Activated naive CD4-positive, alpha-beta T cell treated with anti-CD3 and anti-CD28 coated beads, Interleukin-2, amount 10 ng/mL, durations not matched to agents 7 days and 5 days (primary cell): ENCODE measurements around the gene ZBTB16.

Source experiments
- CTCF ChIA-PET: fragments of 350-600 bp; sonication (Branson Sonifier 250); formaldehyde crosslinking; loops from one replicate; lab custom pipeline; 2021; ENCODE audit warnings: antibody characterized with exemption; lab: Charles Lee
- DNase-seq: peaks from one replicate; pipeline ENCODE4 v3.0.0-alpha.2; 2020
- H3K27ac Mint-ChIP-seq: one replicate; pipeline ENCODE4 v1.8.0; 2021; ENCODE audit warnings: mild to moderate bottlenecking, moderate library complexity, mixed read lengths
- H3K27me3 Mint-ChIP-seq: one replicate; pipeline ENCODE4 v1.8.0; 2021; ENCODE audit warnings: mild to moderate bottlenecking, mixed read lengths
- H3K36me3 Mint-ChIP-seq: one replicate; pipeline ENCODE4 v1.8.0; 2021; ENCODE audit warnings: mixed read lengths
- H3K4me1 Mint-ChIP-seq: one replicate; pipeline ENCODE4 v1.8.0; 2021; ENCODE audit warnings: mixed read lengths
- H3K4me3 Mint-ChIP-seq: one replicate; pipeline ENCODE4 v1.8.0; 2021; ENCODE audit warnings: mild to moderate bottlenecking, moderate library complexity, mixed read lengths
- H3K9me3 Mint-ChIP-seq: one replicate; pipeline ENCODE4 v1.8.0; 2021; ENCODE audit warnings: mixed read lengths

The ZBTB16 gene

DNA sequence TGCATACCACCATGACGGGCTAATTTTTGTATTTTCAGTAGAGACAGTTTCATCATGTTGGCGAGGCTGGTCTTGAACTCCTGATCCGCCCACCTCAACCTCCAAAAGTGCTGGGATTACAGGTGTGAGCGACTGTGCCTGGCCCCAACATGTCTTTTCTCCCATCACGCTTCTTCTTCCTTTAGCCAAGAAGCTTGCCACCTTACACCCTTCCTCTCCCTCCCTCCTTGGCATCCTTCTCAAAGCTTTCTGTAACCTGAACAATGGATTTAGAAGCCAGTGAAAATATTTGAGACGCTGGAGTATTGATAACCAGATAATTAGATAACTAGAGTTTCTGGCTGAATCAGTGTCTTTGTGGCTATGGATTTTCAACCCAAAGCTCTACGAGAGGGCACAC, 225.4 kb downstream of the ZBTB16 start:
- CTCF ChIA-PET: no interaction called here

DNA sequence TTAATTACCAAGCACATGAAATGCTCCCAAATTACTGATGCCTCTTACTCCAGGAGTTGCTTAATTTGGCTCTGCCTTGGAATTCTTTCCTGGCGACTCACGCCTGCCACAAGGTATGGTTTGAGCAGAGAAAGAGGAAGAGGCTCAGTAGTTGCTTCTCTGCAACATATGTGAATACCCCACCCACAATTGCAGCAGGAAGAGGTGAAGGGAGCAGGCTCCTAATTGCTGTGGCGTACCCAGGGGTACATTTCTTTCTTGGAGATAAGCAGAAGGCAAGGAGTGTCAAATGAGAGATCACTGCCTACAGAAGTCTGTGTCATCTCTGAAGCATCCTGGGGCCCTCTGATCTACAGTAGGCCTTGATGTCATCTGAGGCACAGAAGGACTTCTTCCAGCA, 226.1 kb downstream of the ZBTB16 start:
- DNase-seq: no peak
- no peak overlapping the region for H3K4me3 Mint-ChIP-seq
- no peaks in the 10 kb centered on the region for H3K36me3 Mint-ChIP-seq
- H3K27me3 Mint-ChIP-seq: peaks cover 8% of the 10 kb centered on the region
- CTCF ChIA-PET: no interaction called here
- no peak overlapping the region for H3K27ac Mint-ChIP-seq
- H3K4me1 Mint-ChIP-seq: no peaks in the 10 kb centered on the region
- no peaks in the 10 kb centered on the region for H3K9me3 Mint-ChIP-seq

More for the DNA sequence above, 225.4 kb downstream of the ZBTB16 start:
- Mint-ChIP-seq H3K27ac (no peak overlapping the region), H3K4me3 (no peak overlapping the region), H3K9me3 (no peaks in the 10 kb centered on the region), H3K4me1 (no peaks in the 10 kb centered on the region), H3K27me3 (peaks cover 13% of the 10 kb centered on the region), H3K36me3 (no peaks in the 10 kb centered on the region)
- no peak for DNase-seq

DNA sequence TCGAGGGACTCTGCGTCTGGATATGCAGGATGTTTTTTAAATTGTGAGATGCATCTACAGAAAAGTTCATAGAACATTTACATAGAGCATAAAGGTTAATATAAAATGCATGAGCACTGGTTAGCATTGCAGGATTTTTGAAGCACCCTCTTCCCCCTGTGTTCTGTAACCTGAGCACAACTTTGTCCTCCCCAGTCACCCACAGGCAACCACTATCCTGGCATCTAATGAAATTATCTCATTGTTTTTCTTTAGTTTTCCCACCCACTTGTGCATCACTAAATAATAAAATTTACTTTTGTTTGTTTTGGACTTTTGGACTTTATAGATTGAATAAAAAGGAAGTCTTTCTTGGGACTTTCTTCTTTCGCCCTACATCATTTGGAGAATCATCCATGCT, 226.7 kb downstream of the ZBTB16 start:
- no peaks in the 10 kb centered on the region for H3K36me3 Mint-ChIP-seq
- no peak overlapping the region for H3K4me3 Mint-ChIP-seq
- CTCF ChIA-PET: no interaction called here
- no peak overlapping the region for H3K27ac Mint-ChIP-seq
- H3K9me3 Mint-ChIP-seq: no peaks in the 10 kb centered on the region
- no peaks in the 10 kb centered on the region for H3K4me1 Mint-ChIP-seq
- peaks cover 6% of the 10 kb centered on the region for H3K27me3 Mint-ChIP-seq
- DNase-seq: no peak

DNA sequence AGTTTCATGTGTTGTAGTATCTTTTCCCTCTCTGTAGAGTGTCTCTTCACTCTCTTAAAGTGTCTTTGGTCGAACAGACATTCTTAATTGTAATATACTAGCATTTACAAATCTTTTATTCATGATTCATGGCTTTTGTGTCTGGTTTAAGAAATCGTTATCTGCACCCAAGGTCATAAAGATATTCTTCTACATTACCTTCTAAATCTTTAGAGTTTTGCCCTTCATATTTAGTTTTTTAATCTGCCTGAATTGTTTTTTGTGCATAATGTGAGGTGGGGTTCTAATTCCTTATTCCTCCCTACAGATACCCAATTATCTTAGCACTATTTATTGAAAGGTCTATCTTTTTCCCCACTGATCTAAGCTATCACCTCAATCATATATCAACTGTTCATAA, 227.6 kb downstream of the ZBTB16 start:
- Mint-ChIP-seq H3K27me3 (peaks cover 6% of the 10 kb centered on the region), H3K4me3 (no peak overlapping the region), H3K4me1 (peaks cover 5% of the 10 kb centered on the region), H3K9me3 (no peaks in the 10 kb centered on the region), H3K27ac (no peak overlapping the region), H3K36me3 (no peaks in the 10 kb centered on the region)
- CTCF ChIA-PET: no interaction called here
- DNase-seq: no peak

DNA sequence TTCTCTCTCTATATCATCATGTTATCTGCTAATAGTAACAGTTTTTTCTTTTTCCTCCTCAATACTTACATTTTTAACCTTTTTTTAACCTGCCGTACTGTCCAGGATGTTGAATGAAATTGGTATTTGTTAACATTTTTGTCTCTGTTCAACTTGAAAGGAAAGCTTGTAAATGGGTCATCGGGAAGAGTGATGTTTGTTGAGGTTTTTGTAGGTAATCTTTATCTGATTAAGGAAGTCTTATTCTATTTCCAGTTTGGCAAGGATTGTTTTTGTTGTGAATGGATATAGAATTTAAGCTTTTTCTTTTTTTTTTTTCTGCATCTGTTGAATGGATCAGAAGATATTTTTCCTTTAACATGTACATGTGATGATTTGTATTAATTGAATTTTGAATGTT, 228.6 kb downstream of the ZBTB16 start:
- Mint-ChIP-seq H3K4me3 (no peak overlapping the region), H3K27ac (no peak overlapping the region), H3K27me3 (peaks cover 6% of the 10 kb centered on the region), H3K36me3 (no peaks in the 10 kb centered on the region), H3K4me1 (peaks cover 5% of the 10 kb centered on the region), H3K9me3 (no peaks in the 10 kb centered on the region)
- no peak for DNase-seq
- CTCF ChIA-PET: interaction anchor here (1.0 to 1.7 kb wide), 2 partner anchors 10 to 19 kb away, joined by 3 to 4 read pairs; no protein-coding TSS in a partner anchor

DNA sequence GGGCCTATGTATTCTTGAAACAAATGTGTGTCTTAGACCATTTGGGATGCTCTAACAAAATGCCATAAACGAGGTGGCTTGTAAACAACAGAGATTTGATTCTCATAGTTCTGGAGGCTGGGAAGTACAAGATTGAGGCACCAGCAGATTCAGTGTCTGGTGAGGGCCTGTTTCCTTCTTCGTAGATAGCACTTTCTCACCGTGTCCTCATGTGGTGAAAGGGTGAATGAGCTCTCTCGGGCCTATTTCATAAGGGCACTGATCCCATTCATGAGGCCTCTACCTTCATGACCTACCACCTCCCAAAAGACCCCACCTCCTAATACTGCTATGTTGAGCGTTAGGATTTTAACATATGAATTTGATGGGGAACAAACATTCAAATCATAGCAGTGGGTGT, 230.3 kb downstream of the ZBTB16 start:
- CTCF ChIA-PET: interaction anchor here (1.3 to 2.2 kb wide), 3 partner anchors 9 to 29 kb away, joined by 3 to 11 read pairs (median 4); no protein-coding TSS in a partner anchor
- DNase-seq: no peak
- H3K27ac Mint-ChIP-seq: no peak overlapping the region

DNA sequence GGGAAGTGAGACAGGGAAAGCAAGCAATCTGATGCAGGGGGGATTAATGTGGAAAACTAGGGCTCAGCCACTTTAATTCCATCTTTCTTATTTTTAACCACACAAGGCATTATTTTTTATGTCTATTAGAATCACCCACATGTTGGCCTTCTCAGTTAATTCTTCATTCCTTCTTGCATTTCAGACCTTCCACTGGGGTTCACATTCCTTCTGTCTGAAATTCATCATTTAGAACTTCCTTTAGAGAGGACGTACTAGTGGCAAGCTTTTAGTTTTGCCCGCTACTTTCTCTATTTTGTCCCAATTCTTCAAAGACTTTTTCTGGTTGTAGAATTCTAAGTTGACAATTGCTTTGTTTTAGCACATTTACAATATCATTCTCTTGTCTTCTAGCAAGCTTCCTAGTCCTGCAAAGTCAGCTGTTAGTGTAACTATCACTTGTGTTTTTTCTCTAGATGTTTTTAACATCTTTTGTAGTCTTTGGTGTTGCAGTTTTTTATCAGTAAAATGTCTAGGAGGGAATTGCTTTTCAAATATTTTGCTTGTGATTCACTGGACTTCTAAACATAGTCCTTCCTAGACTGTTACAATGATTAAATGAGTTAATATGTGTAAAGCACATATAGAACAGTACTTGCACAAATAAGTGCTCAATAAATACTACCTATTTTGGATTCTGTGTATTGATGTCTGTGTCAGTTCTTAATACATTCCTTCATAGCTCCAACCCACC, 231.2 kb downstream of the ZBTB16 start:
- Mint-ChIP-seq H3K36me3 (no peaks in the 10 kb centered on the region), H3K27me3 (peaks cover 6% of the 10 kb centered on the region), H3K4me1 (peaks cover 5% of the 10 kb centered on the region), H3K9me3 (no peaks in the 10 kb centered on the region), H3K4me3 (no peak overlapping the region), H3K27ac (no peak overlapping the region)
- no peak for DNase-seq
- CTCF ChIA-PET: interaction anchor here (2.2 kb wide), 1 partner anchor 10 kb away, joined by 11 read pairs; no protein-coding TSS in a partner anchor

More for the DNA sequence above, 230.3 kb downstream of the ZBTB16 start:
- peaks cover 5% of the 10 kb centered on the region for H3K4me1 Mint-ChIP-seq
- peaks cover 6% of the 10 kb centered on the region for H3K27me3 Mint-ChIP-seq
- no peaks in the 10 kb centered on the region for H3K36me3 Mint-ChIP-seq
- no peak overlapping the region for H3K4me3 Mint-ChIP-seq
- H3K9me3 Mint-ChIP-seq: no peaks in the 10 kb centered on the region

DNA sequence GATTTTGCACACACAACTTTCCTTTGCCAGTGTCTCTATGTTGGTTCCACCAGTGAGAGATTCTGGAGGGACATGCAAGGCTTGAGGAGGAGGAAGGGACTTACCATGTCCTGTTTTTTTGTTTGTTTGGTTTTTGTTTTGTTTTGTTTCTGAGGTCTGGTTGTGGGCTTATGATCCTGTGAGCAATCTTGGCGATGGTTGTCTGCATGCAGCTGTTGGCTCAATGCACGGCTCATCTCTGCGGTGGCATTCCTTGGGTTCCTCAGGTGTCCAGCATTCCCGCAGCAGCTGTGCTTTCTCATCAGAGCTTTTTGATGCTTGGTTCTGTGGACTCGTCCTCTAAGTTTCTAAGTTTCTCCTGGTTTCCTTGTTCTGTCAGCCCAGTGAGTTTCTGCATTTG, 231.9 kb downstream of the ZBTB16 start:
- H3K9me3 Mint-ChIP-seq: no peaks in the 10 kb centered on the region
- H3K4me1 Mint-ChIP-seq: peaks cover 5% of the 10 kb centered on the region
- H3K4me3 Mint-ChIP-seq: no peak overlapping the region
- H3K27me3 Mint-ChIP-seq: peaks cover 9% of the 10 kb centered on the region
- CTCF ChIA-PET: no interaction called here
- H3K27ac Mint-ChIP-seq: no peak overlapping the region
- DNase-seq: no peak
- H3K36me3 Mint-ChIP-seq: no peaks in the 10 kb centered on the region

DNA sequence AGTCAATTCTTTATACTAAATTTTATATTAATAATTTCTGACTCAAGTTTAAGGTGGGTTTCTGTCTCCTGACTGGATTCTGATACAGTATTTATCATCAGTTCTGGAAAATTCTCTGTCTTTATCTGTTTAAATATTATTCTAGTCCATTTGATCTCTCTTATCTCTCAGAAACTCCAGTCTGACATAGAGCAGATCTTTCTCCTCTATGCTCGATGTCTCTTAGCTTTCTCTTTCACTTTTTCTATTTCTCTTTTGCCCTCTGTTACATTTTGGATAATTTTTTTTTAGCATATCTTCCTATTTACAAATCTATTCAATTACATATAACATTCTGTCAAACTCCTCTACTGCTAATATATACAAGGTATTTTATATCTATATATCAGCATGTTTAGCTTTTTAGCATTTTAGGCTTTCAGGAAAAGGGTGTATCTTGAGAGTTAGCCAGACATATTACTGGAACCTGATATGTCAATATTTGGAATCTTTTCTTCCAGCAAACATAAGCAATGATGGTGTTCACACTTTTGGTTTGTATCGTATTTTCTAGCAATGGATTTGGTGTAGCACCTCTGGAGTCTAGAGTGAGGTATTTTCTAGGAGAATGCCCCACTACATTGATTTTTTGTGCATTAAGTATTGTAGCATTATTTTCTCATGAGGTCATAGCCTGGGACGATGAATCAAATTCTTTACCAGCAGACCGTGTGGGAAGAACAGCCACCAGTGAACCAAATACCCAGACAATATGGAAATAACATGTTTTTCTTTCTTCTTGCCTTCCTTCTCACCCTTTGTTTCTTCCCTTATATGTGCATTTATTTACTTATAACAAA, 232.6 kb downstream of the ZBTB16 start:
- Mint-ChIP-seq H3K9me3 (no peaks in the 10 kb centered on the region), H3K4me3 (no peak overlapping the region), H3K36me3 (no peaks in the 10 kb centered on the region), H3K27me3 (peaks cover 9% of the 10 kb centered on the region), H3K4me1 (peaks cover 5% of the 10 kb centered on the region), H3K27ac (no peak overlapping the region)
- DNase-seq: no peak
- CTCF ChIA-PET: no interaction called here

DNA sequence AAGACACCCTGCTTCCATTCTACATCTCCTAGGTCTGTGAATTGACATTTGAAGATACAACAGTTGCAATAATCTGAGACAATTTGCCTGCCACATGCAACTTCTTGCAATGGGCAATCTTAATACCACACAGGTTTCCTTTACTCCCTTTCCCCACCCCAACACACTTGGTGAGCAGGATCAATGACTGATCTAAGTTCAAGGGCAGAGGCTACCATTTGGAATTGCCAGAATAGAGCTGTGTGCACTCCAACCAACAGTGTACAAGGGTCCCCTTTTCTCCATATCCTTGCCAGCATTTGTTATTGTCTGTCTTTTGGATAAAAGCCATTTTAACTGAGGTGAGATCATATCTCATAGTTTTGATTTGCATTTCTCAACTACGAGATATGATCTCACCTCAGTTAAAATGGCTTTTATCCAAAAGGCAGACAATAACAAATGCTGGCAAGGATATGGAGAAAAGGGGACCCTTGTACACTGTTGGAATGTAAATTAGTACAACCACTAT, 233.7 kb downstream of the ZBTB16 start:
- H3K4me1 Mint-ChIP-seq: peaks cover 5% of the 10 kb centered on the region
- no peaks in the 10 kb centered on the region for H3K36me3 Mint-ChIP-seq
- CTCF ChIA-PET: no interaction called here
- no peaks in the 10 kb centered on the region for H3K9me3 Mint-ChIP-seq
- H3K27me3 Mint-ChIP-seq: peaks cover 16% of the 10 kb centered on the region
- no peak for DNase-seq
- H3K27ac Mint-ChIP-seq: no peak overlapping the region
- H3K4me3 Mint-ChIP-seq: no peak overlapping the region

DNA sequence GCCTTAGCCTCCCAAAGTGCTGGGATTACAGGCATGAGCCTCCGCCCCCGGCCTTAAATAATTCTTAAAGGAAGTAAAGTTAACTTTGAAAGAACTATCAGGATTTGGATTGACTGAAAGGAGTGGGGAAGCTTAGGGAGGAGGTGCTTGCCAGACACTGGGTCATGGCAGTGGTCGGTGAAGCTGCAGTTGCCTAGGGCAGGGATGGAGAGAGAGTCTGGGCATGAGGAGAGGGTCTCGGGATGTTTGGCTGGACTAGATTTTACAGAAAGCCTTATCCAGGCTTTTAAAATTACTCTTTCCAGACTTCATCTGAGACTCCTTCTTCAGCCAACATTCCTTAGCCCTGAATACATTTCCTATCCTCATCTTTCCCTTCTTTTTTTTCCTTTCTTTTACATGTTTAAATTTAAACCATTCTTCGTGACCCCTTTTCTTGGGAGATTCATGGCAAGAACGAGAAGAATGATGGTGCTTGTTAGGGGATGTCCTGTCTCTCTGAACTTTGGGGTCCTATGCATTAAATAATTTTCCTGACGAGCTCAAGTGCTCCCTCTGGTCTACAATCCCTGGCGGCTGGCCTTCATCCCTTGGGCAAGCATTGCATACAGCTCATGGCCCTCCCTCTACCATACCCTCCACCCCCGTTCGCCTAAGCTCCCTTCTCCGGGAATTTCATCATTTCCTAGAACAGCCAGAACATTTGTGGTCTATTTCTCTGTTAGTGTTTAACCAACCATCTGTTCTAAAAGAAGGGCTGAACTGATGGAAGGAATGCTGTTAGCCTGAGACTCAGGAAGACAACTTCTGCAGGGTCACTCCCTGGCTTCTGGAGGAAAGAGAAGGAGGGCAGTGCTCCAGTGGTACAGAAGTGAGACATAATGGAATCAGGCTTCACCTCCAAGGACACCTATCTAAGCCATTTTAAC, 236.4 kb downstream of the ZBTB16 start, which contains the start of gene NNMT:
Gene NNMT, plus strand, starts transcription at position 724 of the 929 bp plus-strand sequence. Its CDS starts 158 bp downstream, at position 882.
- H3K27ac Mint-ChIP-seq: no peak within 1 kb of the TSS
- H3K4me3 Mint-ChIP-seq: no peak within 1 kb of the TSS
- no peaks in the 10 kb centered on the region for H3K9me3 Mint-ChIP-seq
- H3K27me3 Mint-ChIP-seq: peaks cover 16% of the 10 kb centered on the region
- H3K4me1 Mint-ChIP-seq: peaks cover 5% of the 10 kb centered on the region
- DNase-seq: no peak
- H3K36me3 Mint-ChIP-seq: no peaks in the 10 kb centered on the region
- CTCF ChIA-PET: interaction anchor here (0.7 kb wide), 1 partner anchor 12 kb away, joined by 5 read pairs; no protein-coding TSS in a partner anchor

DNA sequence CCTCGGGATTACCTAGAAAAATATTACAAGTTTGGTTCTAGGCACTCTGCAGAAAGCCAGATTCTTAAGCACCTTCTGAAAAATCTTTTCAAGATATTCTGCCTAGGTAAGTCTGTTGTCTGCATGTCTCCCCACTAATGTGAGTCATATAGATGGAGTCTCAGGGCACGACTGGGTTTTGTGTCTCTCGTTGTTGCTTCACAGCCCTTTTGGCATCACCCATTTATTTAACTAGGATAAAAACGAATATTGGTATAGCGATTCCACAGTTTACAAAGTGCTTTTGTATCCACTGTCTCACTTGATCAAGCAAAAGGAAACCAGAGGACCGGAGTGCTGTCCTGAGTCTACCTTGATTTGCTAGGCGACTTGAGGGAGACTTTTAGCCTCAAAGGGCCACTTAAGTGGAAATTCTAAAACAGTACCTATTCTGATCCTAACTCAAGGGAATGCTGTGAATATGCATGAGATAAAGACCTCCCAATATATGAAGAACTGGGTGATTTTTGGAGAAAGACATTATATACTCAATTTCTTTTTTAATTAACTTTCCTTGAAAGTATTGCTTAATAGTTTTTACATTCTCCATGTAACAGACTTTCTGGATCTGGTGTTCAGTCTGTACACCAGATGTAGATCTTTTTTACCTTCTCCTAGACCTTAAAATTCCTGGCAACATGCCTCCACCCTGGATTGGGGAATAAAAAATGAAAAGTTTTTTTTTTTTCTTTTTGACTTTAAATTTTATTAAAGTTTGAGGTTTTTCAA, 237.3 kb downstream of the ZBTB16 start:
- no peaks in the 10 kb centered on the region for H3K36me3 Mint-ChIP-seq
- no peak for DNase-seq
- no peaks in the 10 kb centered on the region for H3K9me3 Mint-ChIP-seq
- H3K4me1 Mint-ChIP-seq: peaks cover 2% of the 10 kb centered on the region
- H3K27ac Mint-ChIP-seq: no peak overlapping the region
- CTCF ChIA-PET: no interaction called here
- peaks cover 11% of the 10 kb centered on the region for H3K27me3 Mint-ChIP-seq
- H3K4me3 Mint-ChIP-seq: no peak overlapping the region
